Panc1 (cell line): ENCODE measurements around the gene CFAP77.

Source experiments
- CTCF ChIP-seq: fragments of 450-650 bp; IDR thresholded peaks from 2 replicates; pipeline ENCODE4 v1.5.1; 2017; ENCODE audit warnings: mild to moderate bottlenecking
- POLR2AphosphoS5 ChIP-seq: IDR thresholded peaks from 2 replicates; pipeline ENCODE4 v1.6.1; 2012; ENCODE audit warnings: mild to moderate bottlenecking, low read depth, low read length, moderate library complexity
- REST ChIP-seq, 2 experiments: IDR thresholded peaks; 2 replicates each; pipeline ENCODE4 v1.6.1; 2011 to 2012; ENCODE audit warnings: low read depth in 2 of 2, control low read depth in 1 of 2, low read length in 1 of 2, mild to moderate bottlenecking in 1 of 2, moderate library complexity in 1 of 2; ENCODE audit not compliant: insufficient read depth in 1 of 2
- SIN3A ChIP-seq: IDR thresholded peaks from 2 replicates; pipeline ENCODE4 v1.6.1; 2012; ENCODE audit warnings: low read depth, mild to moderate bottlenecking, low read length, moderate library complexity, borderline replicate concordance; ENCODE audit not compliant: insufficient read depth
- TCF7L2 ChIP-seq: IDR thresholded peaks from 2 replicates; pipeline ENCODE4 v1.6.1; 2011; ENCODE audit warnings: mild to moderate bottlenecking, low read depth, low read length, inconsistent platforms

GRCh38 chr9:132494857-132495256, 84.8 kb downstream of the CFAP77 start:
- no peak for TF ChIP-seq CTCF
- TF ChIP-seq POLR2AphosphoS5, result no peak
- TF ChIP-seq REST (IDR thresholded peaks at IDR 0.05; ENCODE audit: insufficient read depth in 1 of 2, low read depth in 2 of 2, low read length in 1 of 2), result no peak
- no peak for TF ChIP-seq SIN3A
- TF ChIP-seq TCF7L2, result no peak
